Lung (tissue), 16 donors: ENCODE measurements around the gene PLP1. TPM values are rescaled to one million over a fixed set of nuclear protein-coding genes. Genes with fewer than 3 reads are reported as not detected.

Source experiments
- ATAC-seq: fragments of 200-7000 bp; cut with Tn5 transposase; one replicate; pipeline ENCODE4 v1.9.1; 2020; ENCODE audit warnings: moderate number of reproducible peaks; ENCODE audit not compliant: insufficient read depth, low FRiP score
- DNase-seq, 3 donors: peaks; one replicate each; pipeline ENCODE4 v3.0.0-alpha.2; 2013 to 2017
- H3K27ac ChIP-seq, 2 donors: one replicate each; pipeline ENCODE4 v1.5.1; 2013; ENCODE audit warnings: mild to moderate bottlenecking in 2 of 2, moderate library complexity in 2 of 2, control low read depth in 1 of 2, inconsistent platforms in 1 of 2, low read depth in 1 of 2, low read length in 1 of 2
- H3K27me3 ChIP-seq, 3 donors: one replicate each; pipeline ENCODE4 v1.5.1; 2013; ENCODE audit warnings: low read length in 2 of 3; ENCODE audit not compliant: control insufficient read depth in 3 of 3, insufficient read depth in 3 of 3
- H3K36me3 ChIP-seq, 4 donors: one replicate each; pipeline ENCODE4 v1.5.1; 2013; ENCODE audit warnings: low read length in 4 of 4, mild to moderate bottlenecking in 1 of 4, moderate library complexity in 1 of 4; ENCODE audit not compliant: control insufficient read depth in 4 of 4, insufficient read depth in 4 of 4
- H3K4me1 ChIP-seq, 5 donors: one replicate each; pipeline ENCODE4 v1.5.1; 2013; ENCODE audit warnings: low read length in 5 of 5, mild to moderate bottlenecking in 2 of 5, moderate library complexity in 1 of 5; ENCODE audit not compliant: control insufficient read depth in 5 of 5, insufficient read depth in 5 of 5
- H3K4me3 ChIP-seq: one replicate; pipeline ENCODE4 v1.5.1; 2013; ENCODE audit warnings: mild to moderate bottlenecking, control low read depth, moderate library complexity
- H3K9ac ChIP-seq, 2 donors: one replicate each; pipeline ENCODE4 v1.5.1; 2013; ENCODE audit warnings: low read length in 2 of 2, control low read depth in 1 of 2; ENCODE audit not compliant: insufficient read depth in 1 of 2
- H3K9me3 ChIP-seq, 4 donors: one replicate each; pipeline ENCODE4 v1.5.1; 2013; ENCODE audit warnings: low read length in 3 of 4, mild to moderate bottlenecking in 1 of 4, moderate library complexity in 1 of 4; ENCODE audit not compliant: control insufficient read depth in 4 of 4, insufficient read depth in 3 of 4
- WGBS, 2 donors: extraction: QIAGEN DNeasy Blood & Tissue Kit; methylation state at CpG; one replicate each; pipeline ENCODE4 v1.1.7; 2013; 5-methylcytosine and 5-hydroxymethylcytosine counted together
- long read RNA-seq, 5 donors: transcript quantifications; one replicate each; lab custom pipeline, GENCODE V29; 2026
- polyA plus RNA-seq, 2 donors: library from polyadenylated mRNA; stranded (reverse); fragments of 200-250 nt; gene quantifications; one replicate each; pipeline ENCODE4 v1.2.1, GENCODE V29; 2013
- total RNA-seq, 2 donors: library from RNA; depleted of rRNA in 1 of 2; stranded (reverse); fragments of >200 nt in 1 of 2; gene quantifications; one replicate each; pipeline ENCODE4 v1.2.1, GENCODE V29; 2014 to 2021
- TF ChIP-seq, protein P1 (sequence below): IDR thresholded peaks from 2 replicates; pipeline ENCODE4 v1.5.1; 2012; ENCODE audit warnings: mild to moderate bottlenecking; ENCODE audit errors: control extremely low read depth, extremely low read depth
- donor health status: control.
- donor health status: control.
- donor health status: Bipolar disorder and iron deficiency.
- donor health status: healthy.
- donor health status: DM: yes; HTN: yes; CAD: no.

PLP1 gene, protein sequence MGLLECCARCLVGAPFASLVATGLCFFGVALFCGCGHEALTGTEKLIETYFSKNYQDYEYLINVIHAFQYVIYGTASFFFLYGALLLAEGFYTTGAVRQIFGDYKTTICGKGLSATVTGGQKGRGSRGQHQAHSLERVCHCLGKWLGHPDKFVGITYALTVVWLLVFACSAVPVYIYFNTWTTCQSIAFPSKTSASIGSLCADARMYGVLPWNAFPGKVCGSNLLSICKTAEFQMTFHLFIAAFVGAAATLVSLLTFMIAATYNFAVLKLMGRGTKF
- 1 to 10 TPM in 1 of 2 donors, under 1 TPM in 1; 0.52 to 9.3 TPM for total RNA-seq
- polyA plus RNA-seq: under 1 TPM; 0.06 to 0.15 TPM
- long read RNA-seq, donor 1, transcript PLP1-221 (7 exons, 2,896 nt): major isoform, 9 of 17 reads
- long read RNA-seq, donor 1, partial matches to known transcripts: 5 of 17 reads
- long read RNA-seq, donor 1, other reads (novel, unspliced or antisense): 0 of 17 reads
- long read RNA-seq, donor 2, partial matches to known transcripts: 5 of 9 reads
- long read RNA-seq, donor 2, other reads (novel, unspliced or antisense): 0 of 9 reads
- long read RNA-seq, donor 3, partial matches to known transcripts: 0 of 1 reads
- long read RNA-seq, donor 3, other reads (novel, unspliced or antisense): 0 of 1 reads
- long read RNA-seq, donor 4, partial matches to known transcripts: 0 of 3 reads
- long read RNA-seq, donor 4, other reads (novel, unspliced or antisense): 0 of 3 reads
- long read RNA-seq, donor 5, transcript PLP1-221 (7 exons, 2,896 nt): major isoform, 6 of 13 reads
- long read RNA-seq, donor 5, partial matches to known transcripts: 5 of 13 reads
- long read RNA-seq, donor 5, other reads (novel, unspliced or antisense): 0 of 13 reads

DNA sequence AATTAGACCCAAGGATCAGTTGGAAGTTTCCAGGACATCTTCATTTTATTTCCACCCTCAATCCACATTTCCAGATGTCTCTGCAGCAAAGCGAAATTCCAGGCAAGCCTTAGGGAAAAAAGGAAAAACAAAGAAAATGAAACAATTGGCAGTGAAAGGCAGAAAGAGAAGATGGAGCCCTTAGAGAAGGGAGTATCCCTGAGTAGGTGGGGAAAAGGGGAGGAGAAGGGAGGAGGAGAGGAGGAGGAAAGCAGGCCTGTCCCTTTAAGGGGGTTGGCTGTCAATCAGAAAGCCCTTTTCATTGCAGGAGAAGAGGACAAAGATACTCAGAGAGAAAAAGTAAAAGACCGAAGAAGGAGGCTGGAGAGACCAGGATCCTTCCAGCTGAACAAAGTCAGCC is at the start of gene PLP1:
Gene PLP1, plus strand, starts transcription at position 295 of the 400 bp plus-strand sequence. CDS start 156 bp downstream, outside the sequence.
- TF ChIP-seq, protein P1, sequence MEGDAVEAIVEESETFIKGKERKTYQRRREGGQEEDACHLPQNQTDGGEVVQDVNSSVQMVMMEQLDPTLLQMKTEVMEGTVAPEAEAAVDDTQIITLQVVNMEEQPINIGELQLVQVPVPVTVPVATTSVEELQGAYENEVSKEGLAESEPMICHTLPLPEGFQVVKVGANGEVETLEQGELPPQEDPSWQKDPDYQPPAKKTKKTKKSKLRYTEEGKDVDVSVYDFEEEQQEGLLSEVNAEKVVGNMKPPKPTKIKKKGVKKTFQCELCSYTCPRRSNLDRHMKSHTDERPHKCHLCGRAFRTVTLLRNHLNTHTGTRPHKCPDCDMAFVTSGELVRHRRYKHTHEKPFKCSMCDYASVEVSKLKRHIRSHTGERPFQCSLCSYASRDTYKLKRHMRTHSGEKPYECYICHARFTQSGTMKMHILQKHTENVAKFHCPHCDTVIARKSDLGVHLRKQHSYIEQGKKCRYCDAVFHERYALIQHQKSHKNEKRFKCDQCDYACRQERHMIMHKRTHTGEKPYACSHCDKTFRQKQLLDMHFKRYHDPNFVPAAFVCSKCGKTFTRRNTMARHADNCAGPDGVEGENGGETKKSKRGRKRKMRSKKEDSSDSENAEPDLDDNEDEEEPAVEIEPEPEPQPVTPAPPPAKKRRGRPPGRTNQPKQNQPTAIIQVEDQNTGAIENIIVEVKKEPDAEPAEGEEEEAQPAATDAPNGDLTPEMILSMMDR: no peak
- peaks cover 0 to 7% (median 0%) of the 10 kb centered on the region in 5 donors for H3K4me1 ChIP-seq
- no peaks in the 10 kb centered on the region for H3K36me3 ChIP-seq
- H3K27me3 ChIP-seq: peaks cover 7 to 57% (median 8%) of the 10 kb centered on the region in 3 donors
- H3K9me3 ChIP-seq: no peaks in the 10 kb centered on the region
- H3K27ac ChIP-seq: no peak within 1 kb of the TSS
- no peak within 1 kb of the TSS for H3K4me3 ChIP-seq
- H3K9ac ChIP-seq: no peak within 1 kb of the TSS
- WGBS, 2 donors: 74 to 85% methylated on average over 2 of the region's 2 CpGs
- DNase-seq: no peak
- ATAC-seq: no peak

DNA sequence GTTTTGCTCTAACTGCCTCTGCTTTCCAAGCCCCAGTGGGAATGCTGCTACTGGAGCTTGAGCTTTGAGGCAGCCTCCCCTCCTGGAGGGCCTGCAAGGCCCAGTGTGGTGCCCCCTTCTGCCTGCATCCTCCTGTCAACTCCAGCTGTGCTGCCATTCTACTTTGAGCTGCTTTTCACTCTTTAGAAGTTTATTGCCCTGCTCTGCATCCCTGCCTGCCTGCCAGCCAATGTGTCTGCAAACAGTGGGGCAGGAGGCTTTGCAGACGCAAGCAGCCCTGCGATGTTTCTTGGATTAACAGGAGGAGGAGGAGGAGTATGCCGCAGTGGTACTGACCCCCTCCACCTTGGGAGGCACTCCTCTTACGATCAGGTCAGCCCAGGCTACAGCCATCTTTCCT is 49.5 kb upstream of the PLP1 start:
- Histone ChIP-seq H3K36me3 (no peaks in the 10 kb centered on the region), H3K27ac (no peak overlapping the region), H3K27me3 (peaks cover 6 to 40% (median 10%) of the 10 kb centered on the region in 3 donors), H3K4me1 (peaks cover 0 to 4% (median 0%) of the 10 kb centered on the region in 5 donors), H3K9ac (no peak overlapping the region), H3K4me3 (no peak overlapping the region), H3K9me3 (peaks cover 0 to 2% (median 0%) of the 10 kb centered on the region in 4 donors)
- no peak for DNase-seq
- TF ChIP-seq, protein P1: no peak
- ATAC-seq: no peak
- WGBS, 2 donors: 71 to 100% methylated on average over 4 of the region's 4 CpGs

DNA sequence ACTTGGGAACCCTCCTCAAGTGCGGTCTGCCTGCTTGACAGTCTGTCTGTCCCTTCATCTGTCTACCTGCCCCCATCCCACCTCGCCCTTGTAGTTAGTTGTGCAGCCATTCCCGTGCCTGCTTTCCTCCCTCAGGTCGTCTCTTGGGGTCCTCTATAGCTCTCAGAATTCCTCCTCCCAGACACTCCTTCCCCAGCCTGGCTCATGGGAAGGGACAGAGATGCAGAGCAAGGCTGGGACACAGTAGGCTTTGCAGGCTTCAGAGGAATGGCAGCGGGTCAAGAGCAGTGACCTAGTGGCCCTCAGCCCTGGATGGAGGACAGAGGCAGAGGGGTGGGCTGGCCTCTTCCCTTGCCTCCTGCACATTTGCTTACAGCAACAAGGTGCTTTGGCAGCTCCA is 47.6 kb upstream of the PLP1 start:
- peaks cover 0 to 4% (median 0%) of the 10 kb centered on the region in 5 donors for H3K4me1 ChIP-seq
- peaks cover 6 to 45% (median 15%) of the 10 kb centered on the region in 3 donors for H3K27me3 ChIP-seq
- H3K36me3 ChIP-seq: no peaks in the 10 kb centered on the region
- TF ChIP-seq, protein P1: no peak
- 50 to 81% methylated on average over 5 of the region's 5 CpGs for WGBS, 2 donors
- DNase-seq (no peak), ATAC-seq (no peak)
- no peaks in the 10 kb centered on the region for H3K9me3 ChIP-seq
- no peak overlapping the region for H3K27ac ChIP-seq
- H3K9ac ChIP-seq: no peak overlapping the region
- H3K4me3 ChIP-seq: no peak overlapping the region
